Measurements from ENCODE around the gene ABCA8.

The ABCA8 gene

GRCh38 chr17:68943123-68943811 lies 11.9 kb downstream of the ABCA8 start:
- DNase-seq, result no peak

- DNase-seq, result no peak
Observed at GRCh38 chr17:68942389-68942788, 12.8 kb downstream of the ABCA8 start.

GRCh38 chr17:68941761-68942160 lies 13.4 kb downstream of the ABCA8 start:
- no peak for DNase-seq

GRCh38 chr17:68939195-68939594 lies 16.0 kb downstream of the ABCA8 start:
- no peak for DNase-seq

- no peak for DNase-seq
Observed at GRCh38 chr17:68937890-68938514, 17.2 kb downstream of the ABCA8 start.

- no peak for DNase-seq
Observed at GRCh38 chr17:68927516-68927915, 27.7 kb downstream of the ABCA8 start.

- no peak for DNase-seq
Observed at GRCh38 chr17:68924793-68925720, 30.1 kb downstream of the ABCA8 start.

GRCh38 chr17:68910789-68911431 lies 44.3 kb downstream of the ABCA8 start:
- DNase-seq, result no peak

GRCh38 chr17:68910251-68910705 lies 44.9 kb downstream of the ABCA8 start:
- DNase-seq, result no peak

- no peak for DNase-seq
Observed at GRCh38 chr17:68909066-68909465, 46.1 kb downstream of the ABCA8 start.

GRCh38 chr17:68908045-68908444 lies 47.1 kb downstream of the ABCA8 start:
- no peak for DNase-seq

GRCh38 chr17:68906638-68907037 lies 48.6 kb downstream of the ABCA8 start:
- no peak for DNase-seq

- no peak for DNase-seq
Observed at GRCh38 chr17:68903286-68903685, 51.9 kb downstream of the ABCA8 start.

- DNase-seq, result no peak
Observed at GRCh38 chr17:68897557-68897956, 57.6 kb downstream of the ABCA8 start.

- DNase-seq, result no peak
Observed at GRCh38 chr17:68892658-68893057, 62.5 kb downstream of the ABCA8 start.

- DNase-seq, result no peak
Observed at GRCh38 chr17:68892193-68892592, 63.0 kb downstream of the ABCA8 start.

GRCh38 chr17:68886401-68886800 lies 68.8 kb downstream of the ABCA8 start:
- no peak for DNase-seq

GRCh38 chr17:68884888-68885287 lies 70.3 kb downstream of the ABCA8 start:
- no peak for DNase-seq

- DNase-seq, result no peak
Observed at GRCh38 chr17:68878226-68878885, 76.8 kb downstream of the ABCA8 start.

- no peak for DNase-seq
Observed at GRCh38 chr17:68871447-68871846, 83.7 kb downstream of the ABCA8 start.

- no peak for DNase-seq
Observed at GRCh38 chr17:68870976-68871375, 84.2 kb downstream of the ABCA8 start.

GRCh38 chr17:68870161-68870826 lies 84.9 kb downstream of the ABCA8 start:
- no peak for DNase-seq
